ENCODE measurements around the gene RNF166. TPM values are rescaled to one million over a fixed set of nuclear protein-coding genes. Genes with fewer than 3 reads are reported as not detected.

The RNF166 gene
- total RNA-seq, 1 experiment from 2014 or later, result 19.8 TPM

DNA sequence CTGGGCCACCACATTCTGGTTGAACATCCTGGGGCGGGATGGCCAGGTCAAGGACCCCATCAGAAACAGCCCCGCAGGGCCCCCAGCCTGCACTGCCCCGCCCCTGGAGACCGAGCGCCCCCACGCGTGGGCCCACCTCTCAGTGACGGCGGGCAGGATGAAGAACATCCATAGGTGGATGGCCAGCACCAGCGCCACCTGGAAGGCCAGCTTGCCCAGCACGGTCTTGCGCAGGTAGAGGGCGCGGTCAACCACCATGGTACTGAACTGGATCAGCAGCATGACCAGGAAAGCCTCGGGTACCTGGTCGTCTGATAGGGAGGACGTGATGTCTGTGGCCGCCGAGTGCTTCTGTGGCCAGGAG is 13.7 kb upstream of the RNF166 start:
- H3K27me3 ChIP-seq (ENCODE audit: control insufficient read depth, insufficient read depth, low read length), result no peaks in the 10 kb centered on the region
- H3K27ac ChIP-seq (ENCODE audit: low read length), result no peak overlapping the region
- POLR2A ChIA-PET, result no interaction called here
- ATAC-seq, result no peak
- no peaks in the 10 kb centered on the region for H3K4me1 ChIP-seq (ENCODE audit: control insufficient read depth, insufficient read depth, low read length)
- intact Hi-C loops (cut with micrococcal nuclease; ENCODE audit: unreplicated experiment) (no loop called here), in situ Hi-C loops (cut with HindIII; ENCODE audit: low pct_unique_long_range_greater_than_20kb, low sequenced_read_pairs) (no loop called here)
- no TSS peak for BruUV-seq (replicated peaks)
- no peak for DNase-seq (ENCODE audit: low read depth, low spot score)
- no peaks in the 10 kb centered on the region for H3K9me3 ChIP-seq (ENCODE audit: control insufficient read depth, insufficient read depth, low read depth, low read length)
- H3K4me3 ChIP-seq (ENCODE audit: low read depth in 2 of 2, low read length in 2 of 2), result no peak overlapping the region
- CTCF ChIA-PET, result no interaction called here
- TF ChIP-seq POLR2AphosphoS5 (IDR thresholded peaks at IDR 0.05; ENCODE audit: low read depth, low read length) (no peak), TCF7L2 (IDR thresholded peaks at IDR 0.05; ENCODE audit: low read depth, low read length) (no peak), SIN3A (IDR thresholded peaks at IDR 0.05; ENCODE audit: borderline replicate concordance, insufficient read depth, low read depth, low read length) (no peak)
- TF ChIP-seq, protein P1, sequence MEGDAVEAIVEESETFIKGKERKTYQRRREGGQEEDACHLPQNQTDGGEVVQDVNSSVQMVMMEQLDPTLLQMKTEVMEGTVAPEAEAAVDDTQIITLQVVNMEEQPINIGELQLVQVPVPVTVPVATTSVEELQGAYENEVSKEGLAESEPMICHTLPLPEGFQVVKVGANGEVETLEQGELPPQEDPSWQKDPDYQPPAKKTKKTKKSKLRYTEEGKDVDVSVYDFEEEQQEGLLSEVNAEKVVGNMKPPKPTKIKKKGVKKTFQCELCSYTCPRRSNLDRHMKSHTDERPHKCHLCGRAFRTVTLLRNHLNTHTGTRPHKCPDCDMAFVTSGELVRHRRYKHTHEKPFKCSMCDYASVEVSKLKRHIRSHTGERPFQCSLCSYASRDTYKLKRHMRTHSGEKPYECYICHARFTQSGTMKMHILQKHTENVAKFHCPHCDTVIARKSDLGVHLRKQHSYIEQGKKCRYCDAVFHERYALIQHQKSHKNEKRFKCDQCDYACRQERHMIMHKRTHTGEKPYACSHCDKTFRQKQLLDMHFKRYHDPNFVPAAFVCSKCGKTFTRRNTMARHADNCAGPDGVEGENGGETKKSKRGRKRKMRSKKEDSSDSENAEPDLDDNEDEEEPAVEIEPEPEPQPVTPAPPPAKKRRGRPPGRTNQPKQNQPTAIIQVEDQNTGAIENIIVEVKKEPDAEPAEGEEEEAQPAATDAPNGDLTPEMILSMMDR (IDR thresholded peaks at IDR 0.05), result no peak
- TF ChIP-seq, protein P2, sequence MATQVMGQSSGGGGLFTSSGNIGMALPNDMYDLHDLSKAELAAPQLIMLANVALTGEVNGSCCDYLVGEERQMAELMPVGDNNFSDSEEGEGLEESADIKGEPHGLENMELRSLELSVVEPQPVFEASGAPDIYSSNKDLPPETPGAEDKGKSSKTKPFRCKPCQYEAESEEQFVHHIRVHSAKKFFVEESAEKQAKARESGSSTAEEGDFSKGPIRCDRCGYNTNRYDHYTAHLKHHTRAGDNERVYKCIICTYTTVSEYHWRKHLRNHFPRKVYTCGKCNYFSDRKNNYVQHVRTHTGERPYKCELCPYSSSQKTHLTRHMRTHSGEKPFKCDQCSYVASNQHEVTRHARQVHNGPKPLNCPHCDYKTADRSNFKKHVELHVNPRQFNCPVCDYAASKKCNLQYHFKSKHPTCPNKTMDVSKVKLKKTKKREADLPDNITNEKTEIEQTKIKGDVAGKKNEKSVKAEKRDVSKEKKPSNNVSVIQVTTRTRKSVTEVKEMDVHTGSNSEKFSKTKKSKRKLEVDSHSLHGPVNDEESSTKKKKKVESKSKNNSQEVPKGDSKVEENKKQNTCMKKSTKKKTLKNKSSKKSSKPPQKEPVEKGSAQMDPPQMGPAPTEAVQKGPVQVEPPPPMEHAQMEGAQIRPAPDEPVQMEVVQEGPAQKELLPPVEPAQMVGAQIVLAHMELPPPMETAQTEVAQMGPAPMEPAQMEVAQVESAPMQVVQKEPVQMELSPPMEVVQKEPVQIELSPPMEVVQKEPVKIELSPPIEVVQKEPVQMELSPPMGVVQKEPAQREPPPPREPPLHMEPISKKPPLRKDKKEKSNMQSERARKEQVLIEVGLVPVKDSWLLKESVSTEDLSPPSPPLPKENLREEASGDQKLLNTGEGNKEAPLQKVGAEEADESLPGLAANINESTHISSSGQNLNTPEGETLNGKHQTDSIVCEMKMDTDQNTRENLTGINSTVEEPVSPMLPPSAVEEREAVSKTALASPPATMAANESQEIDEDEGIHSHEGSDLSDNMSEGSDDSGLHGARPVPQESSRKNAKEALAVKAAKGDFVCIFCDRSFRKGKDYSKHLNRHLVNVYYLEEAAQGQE (IDR thresholded peaks at IDR 0.05; ENCODE audit: insufficient read depth in 1 of 2, low read depth in 2 of 2, low read length in 1 of 2), result no peak
- peaks cover 2% of the 10 kb centered on the region for H3K36me3 ChIP-seq (ENCODE audit: control insufficient read depth, insufficient read depth, low read length)

DNA sequence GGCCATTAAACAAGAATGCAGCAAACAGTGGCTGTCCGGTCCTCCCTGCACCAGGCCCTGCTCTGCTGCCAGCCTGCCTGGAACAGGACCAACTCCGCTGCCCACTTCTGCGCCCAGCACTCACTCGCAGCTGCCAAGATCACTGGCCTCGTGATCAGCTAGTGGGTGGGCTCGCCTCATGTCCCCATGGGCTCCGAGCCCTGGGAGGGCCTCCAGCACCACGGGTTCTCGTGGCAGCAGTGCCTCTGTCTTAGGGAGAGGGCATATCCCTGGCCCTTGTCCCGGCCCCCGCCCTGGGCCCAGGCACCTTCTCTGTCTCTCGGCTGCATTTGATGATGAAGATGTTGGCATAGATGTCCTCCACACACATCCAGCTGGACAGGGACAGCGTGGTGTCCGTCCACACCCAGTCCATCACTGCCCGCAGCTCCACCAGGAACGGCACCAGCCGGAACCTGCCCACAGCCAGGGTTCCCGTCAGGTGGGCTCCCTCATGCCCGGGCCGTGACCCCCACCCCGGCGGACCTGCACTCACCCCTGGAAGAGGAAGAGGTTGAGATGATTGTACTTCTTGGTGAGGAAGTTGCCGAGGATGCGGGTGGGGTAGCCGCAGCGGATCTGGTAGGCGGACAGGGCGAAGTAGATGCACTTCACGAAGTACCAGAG is 13.2 kb upstream of the RNF166 start:
- CTCF ChIA-PET, result no interaction called here
- Histone ChIP-seq H3K4me3 (ENCODE audit: low read depth in 2 of 2, low read length in 2 of 2) (no peak overlapping the region), H3K27ac (ENCODE audit: low read length) (no peak overlapping the region), H3K36me3 (ENCODE audit: control insufficient read depth, insufficient read depth, low read length) (peaks cover 2% of the 10 kb centered on the region), H3K4me1 (ENCODE audit: control insufficient read depth, insufficient read depth, low read length) (no peaks in the 10 kb centered on the region), H3K9me3 (ENCODE audit: control insufficient read depth, insufficient read depth, low read depth, low read length) (no peaks in the 10 kb centered on the region), H3K27me3 (ENCODE audit: control insufficient read depth, insufficient read depth, low read length) (no peaks in the 10 kb centered on the region)
- ATAC-seq, result no peak
- in situ Hi-C loops (cut with HindIII; ENCODE audit: low pct_unique_long_range_greater_than_20kb, low sequenced_read_pairs) (no loop called here), intact Hi-C loops (cut with micrococcal nuclease; ENCODE audit: unreplicated experiment) (no loop called here)
- no TSS peak for BruUV-seq (replicated peaks)
- DNase-seq (ENCODE audit: low read depth, low spot score), result no peak
- TF ChIP-seq SIN3A (IDR thresholded peaks at IDR 0.05; ENCODE audit: borderline replicate concordance, insufficient read depth, low read depth, low read length) (no peak), TCF7L2 (IDR thresholded peaks at IDR 0.05; ENCODE audit: low read depth, low read length) (no peak), POLR2AphosphoS5 (IDR thresholded peaks at IDR 0.05; ENCODE audit: low read depth, low read length) (no peak)
- TF ChIP-seq, protein P2 (IDR thresholded peaks at IDR 0.05; ENCODE audit: insufficient read depth in 1 of 2, low read depth in 2 of 2, low read length in 1 of 2), result no peak
- TF ChIP-seq, protein P1 (IDR thresholded peaks at IDR 0.05), result no peak
- POLR2A ChIA-PET, result no interaction called here
